Inferior parietal cortex (tissue), 1 donor: Measurements from ENCODE around the gene GRIA4.
"Not testable (repeated sequence)": the region's sequence is repeated elsewhere in the genome, so short reads cannot be mapped to it uniquely, and the experiment has no call there.

Source experiments
- DNase-seq: peaks from one replicate; pipeline ENCODE4 v3.0.0-alpha.2; 2016; ENCODE audit errors: extremely low spot score

Gene GRIA4

GRCh38 chr11:105860105-105860504, 250.2 kb downstream of the GRIA4 start:
- DNase-seq, result no peak

- DNase-seq, result no peak
These were observed 251.4 kb downstream of the GRIA4 start for GRCh38 chr11:105861225-105861624.

GRCh38 chr11:105862736-105863367, 253.0 kb downstream of the GRIA4 start:
- DNase-seq, result peak; percentile 89

- no peak for DNase-seq
These were observed 253.7 kb downstream of the GRIA4 start for GRCh38 chr11:105863523-105863922.

- DNase-seq, result no peak
These were observed 257.9 kb downstream of the GRIA4 start for GRCh38 chr11:105867742-105868141.

GRCh38 chr11:105868762-105869285, 259.0 kb downstream of the GRIA4 start:
- DNase-seq, result no peak

GRCh38 chr11:105870516-105871113, 260.7 kb downstream of the GRIA4 start:
- DNase-seq, result no peak

GRCh38 chr11:105878510-105878909, 268.6 kb downstream of the GRIA4 start:
- no peak for DNase-seq

GRCh38 chr11:105878927-105879326, 269.1 kb downstream of the GRIA4 start:
- DNase-seq, result not testable (repeated sequence)

- no peak for DNase-seq
These were observed 271.2 kb downstream of the GRIA4 start for GRCh38 chr11:105881027-105881426.

GRCh38 chr11:105884436-105884835, 274.6 kb downstream of the GRIA4 start:
- no peak for DNase-seq

- no peak for DNase-seq
These were observed 281.8 kb downstream of the GRIA4 start for GRCh38 chr11:105891685-105892084.

GRCh38 chr11:105897161-105897560, 287.3 kb downstream of the GRIA4 start:
- DNase-seq, result no peak

- DNase-seq, result peak; percentile 76
These were observed 289.9 kb downstream of the GRIA4 start for GRCh38 chr11:105899772-105900171.

- DNase-seq, result no peak
These were observed 290.7 kb downstream of the GRIA4 start for GRCh38 chr11:105900515-105901035.

- no peak for DNase-seq
These were observed 293.2 kb downstream of the GRIA4 start for GRCh38 chr11:105903113-105903512.

GRCh38 chr11:105906517-105906916, 296.6 kb downstream of the GRIA4 start:
- no peak for DNase-seq

- DNase-seq, result no peak
These were observed 297.4 kb downstream of the GRIA4 start for GRCh38 chr11:105907319-105907718.

GRCh38 chr11:105910095-105910715, 300.3 kb downstream of the GRIA4 start:
- DNase-seq, result no peak

GRCh38 chr11:105911454-105911853, 301.6 kb downstream of the GRIA4 start:
- no peak for DNase-seq

- no peak for DNase-seq
These were observed 302.8 kb downstream of the GRIA4 start for GRCh38 chr11:105912666-105913065.

GRCh38 chr11:105915021-105915420, 305.1 kb downstream of the GRIA4 start:
- DNase-seq, result no peak

GRCh38 chr11:105918039-105918438, 308.2 kb downstream of the GRIA4 start:
- no peak for DNase-seq
